22Rv1 (cell line): Measurements from ENCODE around the gene GTF2F1.
"Not testable (repeated sequence)": the region's sequence is repeated elsewhere in the genome, so short reads cannot be mapped to it uniquely, and the experiment has no call there.

Source experiments
- CTCF ChIP-seq: fragments of 450-650 bp; IDR thresholded peaks from 2 replicates; pipeline ENCODE4 v1.5.1; 2017; ENCODE audit warnings: mild to moderate bottlenecking
- ZFX ChIP-seq: fragments of 450-650 bp; IDR thresholded peaks from 2 replicates; pipeline ENCODE4 v1.6.1; 2017; ENCODE audit warnings: antibody characterized with exemption, borderline replicate concordance

GRCh38 chr19:6355321-6356040 is 37.5 kb downstream of the GTF2F1 start:
- not testable (repeated sequence) for TF ChIP-seq CTCF, ZFX
